Heart left ventricle (tissue), 16 donors: ENCODE measurements around the gene SPRYD7. TPM values are rescaled to one million over a fixed set of nuclear protein-coding genes. Genes with fewer than 3 reads are reported as not detected.

Experiments used
- ATAC-seq, 4 donors: fragments of 200-7000 bp; cut with Tn5 transposase; one replicate each; pipeline ENCODE4 v1.9.1; 2020 to 2022; ENCODE audit warnings: moderate library complexity in 4 of 4, mild to moderate bottlenecking in 3 of 4, moderate number of reproducible peaks in 1 of 4
- DNase-seq, 5 donors: peaks; one replicate each; pipeline ENCODE4 v3.0.0-alpha.2; 2020
- H3K27ac ChIP-seq, 12 donors: fragments of 200-600 bp; sonication (generic) in 4 of 12; one replicate each; pipeline versions ENCODE4 v1.5.0 to v1.8.0; 2016 to 2022; ENCODE audit warnings: mild to moderate bottlenecking in 2 of 12
- H3K27me3 ChIP-seq, 9 donors: fragments of 200-600 bp; sonication (generic) in 2 of 9; one replicate each; pipeline versions ENCODE4 v1.5.1 to v1.8.0; 2016 to 2022; ENCODE audit warnings: mild to moderate bottlenecking in 3 of 9
- H3K36me3 ChIP-seq, 9 donors: fragments of 200-600 bp; sonication (generic) in 2 of 9; one replicate each; pipeline versions ENCODE4 v1.5.0 to v1.8.0; 2018 to 2022; ENCODE audit warnings: mild to moderate bottlenecking in 2 of 9
- H3K4me1 ChIP-seq, 12 donors: fragments of 200-600 bp; sonication (generic) in 4 of 12; one replicate each; pipeline versions ENCODE4 v1.5.0 to v1.8.0; 2016 to 2022; ENCODE audit warnings: mild to moderate bottlenecking in 3 of 12
- H3K4me3 ChIP-seq, 12 donors: fragments of 200-600 bp; sonication (generic) in 4 of 12; one replicate each; pipeline versions ENCODE4 v1.5.0 to v1.8.0; 2017 to 2022; ENCODE audit warnings: mild to moderate bottlenecking in 9 of 12, moderate library complexity in 4 of 12
- H3K9me3 ChIP-seq, 12 donors: fragments of 200-600 bp; sonication (generic) in 4 of 12; one replicate each; pipeline versions ENCODE4 v1.5.0 to v1.8.0; 2016 to 2022; ENCODE audit warnings: mild to moderate bottlenecking in 1 of 12
- POLR2A ChIP-seq, 2 donors: fragments of 450-650 bp; IDR thresholded peaks; one replicate each; pipeline ENCODE4 v1.6.1; 2017; ENCODE audit warnings: antibody characterized with exemption in 2 of 2, mild to moderate bottlenecking in 2 of 2, moderate library complexity in 2 of 2
- WGBS, 4 donors: extraction: QIAGEN DNeasy Blood & Tissue Kit in 2 of 4; methylation state at CpG; one replicate each; pipeline versions ENCODE4 v1.1.5 to v1.1.7; 2013 to 2018; 5-methylcytosine and 5-hydroxymethylcytosine counted together
- intact Hi-C, 10 donors: fragments of 100-400 bp; cut with DNase I; formaldehyde crosslinking; loops; one replicate each; pipeline versions ENCODE4 v1.11.1 to v1.14.2; 2022
- polyA plus RNA-seq, 2 donors: library from polyadenylated mRNA; stranded (reverse); fragments of 200-250 nt; gene quantifications; one replicate each; pipeline ENCODE4 v1.2.3, GENCODE V29; 2013
- total RNA-seq, 9 donors: library from RNA; depleted of rRNA in 2 of 9; stranded (reverse); fragments of >200 nt in 2 of 9; fragmentation: NEBNext Ultra II Directional in 3 of 9; extraction: Animal tissue kit (Norgen Biotek cat#: 25700) in 3 of 9; gene quantifications; one replicate each; pipeline versions ENCODE4 v1.1.0 to v1.2.4, GENCODE V29; 2016 to 2023
- TF ChIP-seq, protein P1 (sequence below), 12 donors: fragments of 200-600 bp; sonication (generic) in 4 of 12; IDR thresholded peaks; one replicate each; pipeline versions ENCODE4 v1.5.0 to v1.8.0; 2018 to 2022; ENCODE audit warnings: antibody characterized with exemption in 12 of 12, mild to moderate bottlenecking in 5 of 12
- donor health status: ischemic (EF 13 %, LVEDD 7.1; RV severe dilation, severe dysfunction).
- donor health status: healthy with polysubstance abuse.
- donor health status: DM: no; HTN: yes; CAD: no.
- donor health status: DM: no; HTN: no; CAD: no.
- donor health status: ischemic (EF 25% LVEDD 6.9; RV normal size, moderate dysfunction).
- donor health status: ischemic (EF 25% LVEDD 5.7; RV mildly dilated, moderate dysfunction).
- donor health status: healthy.
- donor health status: DM: yes; HTN: yes; CAD: no.
- donor health status: ischemic (EF 35%, LVEDD 5.7; RV mildly dilated, moderate dysfunction).
- donor health status: nonischemic (EF 11% LVEDD 7.7; RV severe dilation, severe dysfunction).
- donor health status: DM: yes; HTN: yes; CAD: no.
- donor health status: PGD.
- donor health status: ischemic (EF 29% LVEDD 5.4; RV normal size, mild dysfunction).
- donor health status: nonischemic (EF 23%, LVEDD 6.1; RV moderate dilation, normal function).

The SPRYD7 gene
- total and polyA plus RNA-seq, 11 donors = 6.3 to 14.4 (median 12.3) TPM

- Histone ChIP-seq H3K27me3 (no peaks in the 10 kb centered on the region), H3K4me1 (peaks cover 0 to 37% (median 15%) of the 10 kb centered on the region in 12 donors), H3K4me3 (no peak overlapping the region), H3K36me3 (no peaks in the 10 kb centered on the region), H3K27ac (no peak overlapping the region), H3K9me3 (no peaks in the 10 kb centered on the region)
- DNase-seq (no peak), ATAC-seq (no peak)
- intact Hi-C loops = loop anchor here in 2 of 10 donors (5.0 to 10.0 kb wide), 2 partner anchors 59 to 144 kb away; partner anchors contain the start of genes KPNA3 (in 1 of the 2) and TRIM13 (in 1 of the 2)
- TF ChIP-seq, protein P1, sequence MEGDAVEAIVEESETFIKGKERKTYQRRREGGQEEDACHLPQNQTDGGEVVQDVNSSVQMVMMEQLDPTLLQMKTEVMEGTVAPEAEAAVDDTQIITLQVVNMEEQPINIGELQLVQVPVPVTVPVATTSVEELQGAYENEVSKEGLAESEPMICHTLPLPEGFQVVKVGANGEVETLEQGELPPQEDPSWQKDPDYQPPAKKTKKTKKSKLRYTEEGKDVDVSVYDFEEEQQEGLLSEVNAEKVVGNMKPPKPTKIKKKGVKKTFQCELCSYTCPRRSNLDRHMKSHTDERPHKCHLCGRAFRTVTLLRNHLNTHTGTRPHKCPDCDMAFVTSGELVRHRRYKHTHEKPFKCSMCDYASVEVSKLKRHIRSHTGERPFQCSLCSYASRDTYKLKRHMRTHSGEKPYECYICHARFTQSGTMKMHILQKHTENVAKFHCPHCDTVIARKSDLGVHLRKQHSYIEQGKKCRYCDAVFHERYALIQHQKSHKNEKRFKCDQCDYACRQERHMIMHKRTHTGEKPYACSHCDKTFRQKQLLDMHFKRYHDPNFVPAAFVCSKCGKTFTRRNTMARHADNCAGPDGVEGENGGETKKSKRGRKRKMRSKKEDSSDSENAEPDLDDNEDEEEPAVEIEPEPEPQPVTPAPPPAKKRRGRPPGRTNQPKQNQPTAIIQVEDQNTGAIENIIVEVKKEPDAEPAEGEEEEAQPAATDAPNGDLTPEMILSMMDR (IDR thresholded peaks at IDR 0.05) = no peak
- no peak for TF ChIP-seq POLR2A (IDR thresholded peaks at IDR 0.05)
- WGBS, 4 donors = 75 to 82% (median 78%) methylated on average over 5 of the region's 5 CpGs
Observed at GRCh38 chr13:49938314-49938713, 2.2 kb upstream of the SPRYD7 start.

DNA sequence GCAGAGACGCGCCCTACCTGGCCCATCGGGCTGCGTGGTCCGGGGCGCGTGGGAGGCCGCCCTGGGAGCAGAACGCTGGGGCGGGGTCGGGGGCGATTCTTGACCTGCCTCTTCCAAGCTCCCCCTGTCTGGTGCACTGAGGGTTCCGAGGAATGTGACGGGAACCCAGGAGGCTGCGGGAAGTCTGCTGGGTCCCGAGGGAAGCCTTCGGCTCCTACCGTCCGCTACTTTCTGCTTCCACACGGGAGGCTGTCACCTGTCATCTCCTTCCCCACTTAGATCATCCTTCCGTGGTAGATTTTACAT is 781 bp upstream of the SPRYD7 start:
- H3K27ac ChIP-seq = peak overlapping the region in 11 of 12 donors; percentile 55 to 88 (median 80)
- TF ChIP-seq POLR2A (IDR thresholded peaks at IDR 0.05) = no peak
- TF ChIP-seq, protein P1 (IDR thresholded peaks at IDR 0.05) = no peak
- ATAC-seq = peak in 1 of 4 donors; percentile 9
- peak overlapping the region; percentile 49 to 86 (median 78) for H3K4me3 ChIP-seq
- peak in 1 of 5 donors; percentile 66 for DNase-seq
- 1% methylated on average over 16 to 21 of the region's 21 CpGs for WGBS, 4 donors
- H3K9me3 ChIP-seq = no peaks in the 10 kb centered on the region
- H3K36me3 ChIP-seq = no peaks in the 10 kb centered on the region
- intact Hi-C loops = loop anchor here in 2 of 10 donors (5.0 to 10.0 kb wide), 2 partner anchors 60 to 142 kb away; partner anchors contain the start of genes KPNA3 (in 1 of the 2) and TRIM13 (in 1 of the 2)
- peaks cover 0 to 49% (median 21%) of the 10 kb centered on the region in 12 donors for H3K4me1 ChIP-seq
- H3K27me3 ChIP-seq = no peaks in the 10 kb centered on the region

- Histone ChIP-seq H3K4me3 (peak overlapping the region; percentile 64 to 86 (median 78)), H3K36me3 (peaks cover 0 to 10% (median under 1%) of the 10 kb centered on the region in 9 donors), H3K27ac (peak overlapping the region; percentile 43 to 90 (median 84)), H3K27me3 (no peaks in the 10 kb centered on the region), H3K4me1 (peaks cover 0 to 50% (median 19%) of the 10 kb centered on the region in 12 donors), H3K9me3 (no peaks in the 10 kb centered on the region)
- TF ChIP-seq, protein P1 (IDR thresholded peaks at IDR 0.05) = no peak
- TF ChIP-seq POLR2A (IDR thresholded peaks at IDR 0.05) = no peak
- ATAC-seq (peak in 3 of 4 donors; percentile 2 to 41 (median 32)), DNase-seq (peak in 4 of 5 donors; percentile 33 to 58 (median 46))
- intact Hi-C loops = loop anchor here in 2 of 10 donors (5.0 to 10.0 kb wide), 2 partner anchors 62 to 141 kb away; partner anchors contain the start of genes KPNA3 (in 1 of the 2) and TRIM13 (in 1 of the 2)
- WGBS, 4 donors = 3 to 10% (median 3%) methylated on average over 6 to 32 of the region's 32 CpGs
Observed at GRCh38 chr13:49935171-49936074, 717 bp downstream of the SPRYD7 start.

DNA sequence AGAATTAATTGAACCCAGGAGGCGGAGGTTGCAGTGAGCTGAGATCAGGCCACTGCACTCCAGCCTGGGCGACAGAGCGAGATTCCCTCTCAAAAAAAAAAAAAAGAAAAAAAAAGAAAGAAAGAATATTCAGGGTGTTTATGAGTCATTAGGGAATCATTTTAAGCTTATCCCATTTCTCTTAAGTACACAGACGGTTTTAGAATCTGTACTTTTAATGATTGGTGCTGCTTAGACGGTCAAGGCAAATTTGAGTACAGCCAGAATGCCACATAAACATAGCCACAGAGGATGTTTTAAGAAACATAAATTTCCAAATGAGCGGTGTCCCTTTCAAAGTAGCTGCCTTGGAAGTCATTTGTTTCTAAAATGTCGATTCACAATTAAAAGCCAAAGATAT is 2.6 kb downstream of the SPRYD7 start:
- Histone ChIP-seq H3K36me3 (peaks cover 0 to 28% (median 10%) of the 10 kb centered on the region in 9 donors), H3K27ac (no peak overlapping the region), H3K4me3 (no peak overlapping the region), H3K27me3 (no peaks in the 10 kb centered on the region), H3K4me1 (peaks cover 0 to 39% (median 19%) of the 10 kb centered on the region in 12 donors), H3K9me3 (no peaks in the 10 kb centered on the region)
- intact Hi-C loops = loop anchor here in 1 of 10 donors (10.0 kb wide), 1 partner anchor 139 kb away; the partner anchor contains the start of gene KPNA3
- TF ChIP-seq POLR2A (IDR thresholded peaks at IDR 0.05) = no peak
- TF ChIP-seq, protein P1 (IDR thresholded peaks at IDR 0.05) = no peak
- WGBS, 4 donors = 89 to 96% (median 94%) methylated on average over 7 of the region's 7 CpGs
- DNase-seq (no peak), ATAC-seq (no peak)
